GM18861 (cell line): ENCODE data around the gene NR2F1.

ENCODE experiments used
- ATAC-seq: cut with Tn5 transposase; IDR thresholded peaks from one replicate; pipeline ENCODE4 v1.9.1; 2021; ENCODE audit not compliant: unreplicated experiment

The NR2F1 gene

DNA sequence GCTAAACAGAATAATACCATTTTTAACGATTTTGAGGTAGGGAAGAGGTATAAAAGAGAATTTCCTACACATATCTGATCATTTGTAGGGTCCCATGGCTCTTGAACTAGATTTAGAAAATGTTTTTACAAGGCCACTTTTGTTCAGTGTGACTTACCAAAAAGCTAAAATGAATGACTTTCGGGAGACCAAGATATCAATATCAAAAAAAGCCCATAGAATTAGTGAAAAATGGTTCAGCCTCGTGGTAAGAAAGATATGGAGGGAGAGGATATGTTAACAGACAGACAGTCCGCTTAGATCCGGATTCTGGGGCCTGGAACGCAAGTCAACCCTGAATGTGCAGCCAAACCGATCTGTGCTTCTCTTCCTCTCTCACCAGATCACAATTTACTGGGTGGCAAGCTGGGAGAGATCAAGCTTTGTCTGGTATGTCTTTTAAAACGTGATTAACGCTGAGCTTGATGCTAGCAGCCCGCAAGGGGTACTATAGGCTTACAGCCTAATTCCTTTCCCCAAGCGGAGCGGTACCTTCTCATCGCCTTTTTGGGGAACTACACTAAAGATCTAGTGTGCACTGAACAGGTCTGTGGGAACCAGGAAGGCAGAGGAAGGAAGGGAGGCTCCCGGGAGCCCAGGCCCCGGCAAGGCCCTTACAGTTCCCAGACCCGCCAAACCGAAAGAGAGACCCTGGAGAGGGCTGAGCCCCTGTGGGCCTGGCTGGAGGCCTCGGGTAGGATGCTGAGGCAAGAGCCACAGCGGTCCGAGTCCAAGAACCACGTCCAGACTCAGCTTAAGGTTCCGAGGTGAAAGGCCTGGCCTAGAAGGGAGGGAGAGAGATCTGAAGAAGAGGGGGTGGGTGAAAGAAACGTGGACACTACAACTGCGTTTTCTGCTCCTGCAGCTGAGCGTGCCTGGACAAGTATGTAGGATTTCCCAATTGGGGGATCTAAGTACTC is 4.9 kb upstream of the NR2F1 start:
- ATAC-seq = no peak

- ATAC-seq = no peak
These were observed 4.0 kb upstream of the NR2F1 start for GRCh38 chr5:93578813-93579691.

DNA sequence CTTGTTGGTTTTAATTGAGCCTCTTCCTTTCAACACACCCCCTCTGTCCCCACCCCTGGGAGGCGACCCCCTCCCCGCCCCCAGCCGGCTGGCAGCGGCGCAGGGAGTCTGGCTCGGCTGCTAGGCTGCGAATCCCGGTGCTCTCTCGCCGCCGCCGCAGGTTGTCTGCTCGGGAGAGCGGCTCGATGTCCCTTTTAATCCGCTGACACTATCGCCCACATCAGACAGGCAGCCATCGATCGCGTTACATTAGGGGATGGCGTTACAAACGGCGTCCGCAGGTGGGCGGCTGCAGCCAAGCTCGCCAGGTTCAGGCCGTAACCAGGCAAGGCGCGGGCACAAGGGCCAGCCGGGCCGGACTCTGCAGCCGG is 3.3 kb upstream of the NR2F1 start:
- no peak for ATAC-seq

GRCh38 chr5:93580063-93580926 is 2.7 kb upstream of the NR2F1 start:
- no peak for ATAC-seq

DNA sequence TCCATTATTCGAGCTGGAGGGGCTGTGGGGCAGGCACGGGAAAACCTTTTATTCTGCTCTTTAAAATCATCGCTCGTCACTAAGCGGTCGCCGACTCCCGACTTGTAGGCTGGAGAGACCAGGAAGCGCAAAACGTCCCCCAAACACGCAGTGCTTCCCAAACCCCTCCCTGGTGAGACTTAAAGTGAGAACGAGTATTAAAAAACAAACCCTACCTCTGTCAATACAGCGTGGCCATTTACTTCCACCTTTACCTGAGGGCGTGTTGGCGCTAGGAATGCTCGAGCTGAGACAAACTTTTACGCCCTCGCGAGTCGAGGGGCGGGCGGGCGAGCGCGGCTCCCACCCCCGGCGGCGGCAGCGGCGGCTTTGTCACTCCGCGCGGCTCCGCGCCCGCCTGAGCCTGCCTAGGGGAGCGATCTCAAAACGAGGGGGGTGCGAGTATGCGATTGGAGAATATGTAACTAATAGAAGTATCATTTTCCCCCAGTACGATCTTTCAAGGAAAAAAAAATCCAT is 2.0 kb upstream of the NR2F1 start, which contains the start of gene NR2F1-AS1:
NR2F1-AS1 (minus strand) TSS at position 293 of the 519 bp plus-strand sequence.
- peak; percentile 15 for ATAC-seq

DNA sequence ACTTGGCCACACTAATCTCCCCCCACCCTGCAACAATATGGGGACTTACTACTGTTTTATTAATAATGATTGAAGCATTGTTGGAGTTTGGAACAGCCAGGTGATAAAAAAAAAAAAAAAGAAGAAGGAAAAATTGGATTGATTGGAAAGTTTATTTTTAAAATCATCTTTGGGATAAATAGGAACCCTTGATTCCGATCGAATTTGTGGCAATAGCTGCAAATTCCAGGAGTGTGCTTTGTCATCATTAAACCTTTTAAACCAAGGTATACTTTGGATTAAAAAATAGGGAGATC is 907 bp upstream of the NR2F1 start:
- ATAC-seq = no peak

DNA sequence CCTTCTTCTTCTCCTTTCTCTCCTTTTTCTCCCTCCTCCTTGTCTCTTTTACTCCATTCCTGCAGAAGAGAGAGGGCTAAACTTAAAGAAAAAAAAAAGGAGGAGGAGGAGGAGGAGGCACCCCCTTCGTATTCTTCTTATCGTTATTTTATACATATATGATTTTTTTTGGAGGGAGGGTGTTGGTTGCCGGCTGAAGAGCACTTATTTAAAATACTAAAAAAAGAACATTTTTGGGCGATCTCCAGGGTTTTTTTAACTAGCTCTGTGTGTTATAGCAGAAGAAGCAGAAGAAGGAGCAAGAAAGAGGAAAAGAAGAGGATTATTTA is 381 bp downstream of the NR2F1 start:
- no peak for ATAC-seq

DNA sequence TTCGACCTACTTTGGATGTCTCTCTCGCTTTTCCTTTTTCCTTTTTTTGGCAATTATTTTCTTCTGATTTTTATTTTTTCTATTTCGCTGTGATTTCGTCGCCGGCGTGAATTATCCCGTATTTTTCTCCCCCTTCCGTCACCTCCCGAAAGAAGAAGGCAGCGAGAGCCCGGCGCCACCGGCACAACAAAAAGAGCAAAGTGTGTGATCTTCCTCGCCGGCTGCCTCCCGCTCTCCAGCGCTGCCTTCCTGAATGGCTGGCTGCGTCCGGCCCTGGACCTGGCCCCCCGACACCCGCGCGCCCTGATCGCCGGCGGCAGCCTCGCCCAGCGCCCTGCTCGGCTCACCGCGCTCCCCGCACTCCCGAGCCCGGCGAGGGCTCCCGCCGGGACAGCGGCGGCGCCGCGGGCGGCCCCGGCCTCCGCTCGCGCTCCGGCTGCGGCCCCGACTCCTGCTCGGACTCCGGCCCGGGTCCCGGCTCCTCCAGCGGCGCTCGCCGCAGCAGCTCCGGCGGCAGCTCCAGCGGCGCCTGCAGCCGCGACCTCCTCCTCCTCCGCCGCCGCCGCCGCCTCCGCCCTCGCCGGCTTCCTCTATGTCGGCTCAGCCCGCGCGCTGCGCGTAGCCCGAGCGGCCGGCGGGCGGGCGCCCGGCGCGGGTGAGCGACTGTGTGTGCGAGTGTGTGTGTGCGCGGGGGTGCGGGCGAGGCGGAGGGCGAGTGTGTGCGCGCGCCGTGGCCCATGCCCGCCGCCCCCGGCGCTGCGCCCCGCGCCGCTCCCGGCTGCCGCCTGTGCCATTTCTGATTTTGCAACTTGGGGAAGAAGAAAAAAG is 960 bp downstream of the NR2F1 start:
- no peak for ATAC-seq

GRCh38 chr5:93584596-93585040 is 1.6 kb downstream of the NR2F1 start:
- ATAC-seq = no peak

DNA sequence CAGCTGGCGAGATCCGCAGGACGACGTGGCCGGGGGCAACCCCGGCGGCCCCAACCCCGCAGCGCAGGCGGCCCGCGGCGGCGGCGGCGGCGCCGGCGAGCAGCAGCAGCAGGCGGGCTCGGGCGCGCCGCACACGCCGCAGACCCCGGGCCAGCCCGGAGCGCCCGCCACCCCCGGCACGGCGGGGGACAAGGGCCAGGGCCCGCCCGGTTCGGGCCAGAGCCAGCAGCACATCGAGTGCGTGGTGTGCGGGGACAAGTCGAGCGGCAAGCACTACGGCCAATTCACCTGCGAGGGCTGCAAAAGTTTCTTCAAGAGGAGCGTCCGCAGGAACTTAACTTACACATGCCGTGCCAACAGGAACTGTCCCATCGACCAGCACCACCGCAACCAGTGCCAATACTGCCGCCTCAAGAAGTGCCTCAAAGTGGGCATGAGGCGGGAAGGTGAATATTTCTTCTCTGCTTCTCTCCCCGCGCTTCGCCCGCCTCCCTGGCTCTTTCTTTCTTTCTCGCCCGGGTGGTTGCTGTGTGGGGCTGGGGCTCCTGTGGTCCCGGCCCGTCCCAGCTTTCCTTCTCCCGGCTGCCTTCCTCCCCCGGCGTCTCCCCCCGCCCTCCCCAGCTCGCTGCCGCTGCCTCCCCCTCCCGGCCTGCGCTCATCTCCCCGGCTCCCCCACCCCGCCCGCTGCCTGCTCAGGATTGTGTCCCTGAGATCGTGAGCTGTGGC is 2.2 kb downstream of the NR2F1 start:
- no peak for ATAC-seq

DNA sequence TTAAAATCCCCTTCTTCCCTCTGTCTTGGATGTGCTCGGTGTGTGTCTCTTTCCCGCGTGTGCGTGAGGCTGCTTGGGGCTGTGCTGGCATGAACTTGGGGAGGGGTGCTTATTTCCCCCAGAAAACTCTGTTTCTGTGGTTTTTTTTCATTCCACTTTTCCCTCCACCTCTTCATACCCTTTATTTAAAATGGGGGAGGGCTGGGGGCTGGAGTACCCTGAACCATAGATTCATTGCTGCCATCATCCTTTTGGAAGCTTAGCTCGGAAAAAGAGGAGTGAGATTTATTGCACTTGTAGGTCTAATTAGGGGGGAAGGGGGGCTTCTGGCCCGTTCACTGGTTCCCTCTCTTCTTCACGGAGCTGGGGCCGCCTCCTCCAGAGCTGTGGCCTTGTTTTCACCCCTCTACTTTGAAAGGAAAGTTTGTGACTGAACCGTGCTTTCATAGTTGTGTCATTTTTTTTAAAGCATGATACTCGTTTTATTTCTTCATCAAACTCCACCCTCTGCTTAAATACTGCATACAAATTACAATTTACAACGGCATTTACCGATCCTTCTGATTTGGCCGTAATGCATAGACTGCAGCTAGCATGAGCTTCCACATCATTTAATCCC is 2.9 kb downstream of the NR2F1 start:
- ATAC-seq = no peak

DNA sequence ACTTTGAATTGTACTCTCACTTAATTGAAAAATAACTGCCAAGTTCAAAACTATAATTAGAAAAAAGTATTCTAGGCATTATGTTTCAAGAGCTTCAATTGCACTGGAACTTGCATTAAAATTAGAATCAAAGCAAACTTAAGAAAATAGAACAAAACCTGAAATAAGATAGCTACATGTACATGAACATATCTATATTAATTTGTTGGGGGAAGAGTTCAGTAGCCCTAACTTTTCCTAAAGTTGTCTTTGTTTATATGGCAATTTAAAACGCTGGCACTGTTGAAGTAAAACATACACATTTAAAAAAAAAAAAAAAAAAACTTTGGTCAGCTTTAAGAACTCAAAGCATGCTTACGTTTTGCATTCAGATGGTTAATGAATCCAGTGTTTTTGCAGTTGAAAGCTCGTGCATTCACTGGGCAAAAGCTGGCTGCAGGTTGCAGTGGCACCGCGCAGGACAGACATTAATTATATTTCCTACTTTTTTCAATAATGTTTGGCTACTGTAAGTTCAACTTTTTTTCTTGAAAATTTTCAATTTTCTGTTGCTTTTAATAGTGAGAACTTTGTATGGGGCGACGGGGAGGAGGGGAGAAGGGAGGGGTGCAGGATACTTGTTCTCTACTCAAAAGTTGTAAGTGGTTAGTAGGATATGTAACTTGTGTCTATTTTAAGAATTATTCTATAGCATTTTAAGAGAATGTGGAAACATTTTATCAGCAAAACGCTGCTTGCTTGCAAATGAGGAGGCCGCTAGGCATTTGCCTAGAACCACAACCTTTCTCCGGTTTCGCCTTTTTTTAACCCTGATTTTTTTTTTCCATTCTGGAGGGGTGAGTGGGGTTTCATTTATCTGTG is 3.9 kb downstream of the NR2F1 start:
- ATAC-seq = no peak

GRCh38 chr5:93587597-93588351 is 4.8 kb downstream of the NR2F1 start:
- ATAC-seq = no peak

- no peak for ATAC-seq
These were observed 5.5 kb downstream of the NR2F1 start for GRCh38 chr5:93588352-93589151.

GRCh38 chr5:93589152-93589828 is 6.3 kb downstream of the NR2F1 start:
- ATAC-seq = no peak

DNA sequence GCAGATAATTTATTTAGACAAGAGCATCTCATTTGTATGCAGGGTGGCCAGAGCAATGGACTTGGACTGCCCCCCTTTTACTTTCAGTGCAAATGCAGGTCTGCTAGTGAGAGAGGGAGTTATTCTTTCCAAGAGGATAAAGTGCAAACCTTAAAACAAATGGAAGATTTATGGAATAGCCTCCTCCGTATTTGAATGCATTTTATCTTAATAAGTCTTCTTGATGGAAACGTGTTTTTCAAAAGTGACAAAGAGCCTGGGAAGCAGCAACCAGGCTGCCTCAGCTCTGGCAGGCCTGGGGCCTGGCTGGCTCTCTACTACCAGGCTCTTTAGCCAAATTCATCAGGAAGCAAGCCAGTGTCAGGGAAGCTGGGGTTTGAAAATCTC is 6.8 kb downstream of the NR2F1 start:
- ATAC-seq = no peak
